Caco-2 (cell line): ENCODE measurements around the gene KDM6B. TPM values are rescaled to one million over a fixed set of nuclear protein-coding genes. Genes with fewer than 3 reads are reported as not detected.

Experiments used
- BruUV-seq: library from RNA; stranded (reverse); fragments of 400-500 nt; replicated peaks from 2 replicates; lab custom pipeline; 2021; lab: Mats Ljungman, UMichigan
- CTCF ChIA-PET: fragments of 300-600 bp; sonication (Branson Sonifier 250); formaldehyde crosslinking; loops from one replicate; lab custom pipeline; 2022; ENCODE audit warnings: antibody characterized with exemption; lab: Charles Lee
- POLR2A ChIA-PET: fragments of 300-600 bp; sonication (Branson Sonifier 250); formaldehyde crosslinking; loops from one replicate; lab custom pipeline; 2022; ENCODE audit warnings: antibody characterized with exemption; lab: Charles Lee
- DNase-seq, 2 experiments: peaks; one replicate each; pipeline versions ENCODE4 v3.0.0 to v3.0.0-alpha.2; 2020 to 2022
- H3K27me3 ChIP-seq: replicated peaks from 2 replicates; pipeline ENCODE4 v1.6.0; 2011; ENCODE audit warnings: low read length; ENCODE audit not compliant: control insufficient read depth, insufficient read depth
- H3K36me3 ChIP-seq: 2 replicates; pipeline ENCODE4 v1.5.1; 2011; ENCODE audit warnings: low read length; ENCODE audit not compliant: control insufficient read depth, insufficient read depth
- H3K4me1 ChIP-seq: fragments of 250-450 bp; sonication (Bioruptor Pico); 2 replicates; pipeline ENCODE4 v1.5.1; 2020; ENCODE audit warnings: mild to moderate bottlenecking
- H3K4me3 ChIP-seq: 2 replicates; pipeline ENCODE4 v1.5.1; 2011; ENCODE audit warnings: low read depth, mild to moderate bottlenecking, control low read depth, low read length
- H3K9me3 ChIP-seq: fragments of 250-450 bp; sonication (Bioruptor Pico); 2 replicates; pipeline ENCODE4 v1.5.1; 2020; ENCODE audit warnings: mild to moderate bottlenecking, moderate library complexity
- H3K27ac Mint-ChIP-seq: one replicate; pipeline ENCODE4 v1.8.0; 2022; ENCODE audit warnings: mixed read lengths; ENCODE audit not compliant: unreplicated experiment
- H3K27me3 Mint-ChIP-seq: one replicate; pipeline ENCODE4 v1.8.0; 2022; ENCODE audit warnings: mixed read lengths; ENCODE audit not compliant: insufficient read depth, unreplicated experiment
- H3K36me3 Mint-ChIP-seq: one replicate; pipeline ENCODE4 v1.8.0; 2022; ENCODE audit warnings: mild to moderate bottlenecking, mixed read lengths; ENCODE audit not compliant: insufficient read depth, unreplicated experiment
- H3K4me1 Mint-ChIP-seq: one replicate; pipeline ENCODE4 v1.8.0; 2022; ENCODE audit warnings: low read depth, mixed read lengths; ENCODE audit not compliant: unreplicated experiment
- H3K4me3 Mint-ChIP-seq: one replicate; pipeline ENCODE4 v1.8.0; 2022; ENCODE audit warnings: mild to moderate bottlenecking, moderate library complexity, mixed read lengths; ENCODE audit not compliant: unreplicated experiment
- H3K9me3 Mint-ChIP-seq: one replicate; pipeline ENCODE4 v1.8.0; 2022; ENCODE audit warnings: mixed read lengths; ENCODE audit not compliant: unreplicated experiment
- intact Hi-C: fragments of 100-400 bp; cut with micrococcal nuclease; formaldehyde crosslinking; loops from one replicate; pipeline ENCODE4 v1.10.0; 2022; ENCODE audit not compliant: unreplicated experiment
- total RNA-seq: library from RNA; stranded (reverse); gene quantifications from 2 replicates; pipeline ENCODE4 v1.2.3, GENCODE V29; 2022
- TF ChIP-seq, protein P1 (sequence below), 2 experiments: fragments of 200-600 bp in 1 of 2; IDR thresholded peaks; 1 replicate in 1 of 2; 2 replicates in 1 of 2; pipeline versions ENCODE4 v1.5.1 to v1.8.0; 2011 to 2022; ENCODE audit warnings: antibody characterized with exemption in 1 of 2, control low read depth in 1 of 2, inconsistent platforms in 1 of 2, low read depth in 1 of 2, low read length in 1 of 2, mild to moderate bottlenecking in 1 of 2, moderate library complexity in 1 of 2; ENCODE audit not compliant: insufficient read depth in 1 of 2, severe bottlenecking in 1 of 2, unreplicated experiment in 1 of 2

KDM6B gene
- total RNA-seq, 1 experiment from 2014 or later = 27.9 TPM

DNA sequence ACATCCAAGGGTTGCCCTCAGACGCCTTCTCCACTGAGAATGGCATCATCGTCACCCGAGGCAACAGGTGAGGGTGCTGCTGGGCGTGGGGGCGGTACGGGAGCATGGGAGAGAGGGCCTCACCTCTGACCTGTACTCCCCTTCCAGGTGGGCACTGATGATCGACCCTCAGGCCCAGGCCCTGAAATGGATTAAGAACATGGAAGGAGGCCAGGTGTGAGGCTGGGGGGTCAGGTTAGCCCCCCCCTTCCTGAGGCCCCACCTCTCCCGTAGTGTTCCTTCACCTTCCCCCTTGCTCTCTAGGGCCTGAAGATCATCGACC lies 16.4 kb upstream of the KDM6B start:
- no peak for DNase-seq
- intact Hi-C loops = loop anchor here (1.0 kb wide), 1 partner anchor 70 kb away; no protein-coding TSS in a partner anchor
- no peak overlapping the region for H3K27ac Mint-ChIP-seq
- peaks cover 15% of the 10 kb centered on the region for H3K4me1 ChIP-seq
- no peak overlapping the region for H3K4me3 Mint-ChIP-seq
- no peaks in the 10 kb centered on the region for H3K27me3 ChIP-seq
- no peaks in the 10 kb centered on the region for H3K36me3 Mint-ChIP-seq
- peaks cover 16% of the 10 kb centered on the region for H3K4me1 Mint-ChIP-seq
- TF ChIP-seq, protein P1, sequence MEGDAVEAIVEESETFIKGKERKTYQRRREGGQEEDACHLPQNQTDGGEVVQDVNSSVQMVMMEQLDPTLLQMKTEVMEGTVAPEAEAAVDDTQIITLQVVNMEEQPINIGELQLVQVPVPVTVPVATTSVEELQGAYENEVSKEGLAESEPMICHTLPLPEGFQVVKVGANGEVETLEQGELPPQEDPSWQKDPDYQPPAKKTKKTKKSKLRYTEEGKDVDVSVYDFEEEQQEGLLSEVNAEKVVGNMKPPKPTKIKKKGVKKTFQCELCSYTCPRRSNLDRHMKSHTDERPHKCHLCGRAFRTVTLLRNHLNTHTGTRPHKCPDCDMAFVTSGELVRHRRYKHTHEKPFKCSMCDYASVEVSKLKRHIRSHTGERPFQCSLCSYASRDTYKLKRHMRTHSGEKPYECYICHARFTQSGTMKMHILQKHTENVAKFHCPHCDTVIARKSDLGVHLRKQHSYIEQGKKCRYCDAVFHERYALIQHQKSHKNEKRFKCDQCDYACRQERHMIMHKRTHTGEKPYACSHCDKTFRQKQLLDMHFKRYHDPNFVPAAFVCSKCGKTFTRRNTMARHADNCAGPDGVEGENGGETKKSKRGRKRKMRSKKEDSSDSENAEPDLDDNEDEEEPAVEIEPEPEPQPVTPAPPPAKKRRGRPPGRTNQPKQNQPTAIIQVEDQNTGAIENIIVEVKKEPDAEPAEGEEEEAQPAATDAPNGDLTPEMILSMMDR (IDR thresholded peaks at IDR 0.05; ENCODE audit: insufficient read depth in 1 of 2, low read depth in 1 of 2, low read length in 1 of 2, severe bottlenecking in 1 of 2, unreplicated experiment in 1 of 2) = no peak
- H3K27me3 Mint-ChIP-seq = no peaks in the 10 kb centered on the region
- no peaks in the 10 kb centered on the region for H3K9me3 ChIP-seq
- no TSS peak for BruUV-seq
- ChIA-PET CTCF (interaction anchor here (1.4 kb wide), 1 partner anchor 39 kb away, joined by 8 read pairs; the partner anchor contains the start of gene NAA38), POLR2A (no interaction called here)
- H3K9me3 Mint-ChIP-seq = no peaks in the 10 kb centered on the region
- H3K36me3 ChIP-seq = no peaks in the 10 kb centered on the region
- H3K4me3 ChIP-seq = no peak overlapping the region

DNA sequence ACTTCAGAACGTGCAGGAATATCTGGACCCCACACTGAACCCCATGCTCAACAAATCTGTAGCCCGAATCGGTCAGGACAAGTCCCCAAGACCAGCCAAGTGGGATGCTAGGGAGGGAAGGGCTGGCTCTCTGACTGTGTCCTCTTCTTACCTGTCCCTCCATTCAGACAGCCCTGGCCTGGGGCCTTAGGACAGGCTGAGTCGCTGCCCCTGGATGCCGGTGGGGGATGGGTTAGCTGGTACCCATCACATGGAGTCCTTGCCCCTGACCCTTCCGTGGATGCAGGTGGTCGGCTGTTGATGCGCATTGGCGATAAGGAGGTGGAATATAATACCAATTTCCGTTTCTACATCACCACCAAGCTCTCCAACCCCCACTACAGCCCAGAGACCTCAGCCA lies 16.0 kb upstream of the KDM6B start:
- Mint-ChIP-seq H3K4me1 (peaks cover 16% of the 10 kb centered on the region), H3K36me3 (no peaks in the 10 kb centered on the region), H3K9me3 (no peaks in the 10 kb centered on the region), H3K27me3 (no peaks in the 10 kb centered on the region), H3K4me3 (no peak overlapping the region), H3K27ac (no peak overlapping the region)
- no peak for DNase-seq
- BruUV-seq = no TSS peak
- intact Hi-C loops = no loop called here
- H3K4me3 ChIP-seq = no peak overlapping the region
- TF ChIP-seq, protein P1 (IDR thresholded peaks at IDR 0.05; ENCODE audit: insufficient read depth in 1 of 2, low read depth in 1 of 2, low read length in 1 of 2, severe bottlenecking in 1 of 2, unreplicated experiment in 1 of 2) = no peak
- CTCF ChIA-PET = no interaction called here
- no peaks in the 10 kb centered on the region for H3K27me3 ChIP-seq
- POLR2A ChIA-PET = no interaction called here
- H3K36me3 ChIP-seq = no peaks in the 10 kb centered on the region
- H3K9me3 ChIP-seq = no peaks in the 10 kb centered on the region
- peaks cover 15% of the 10 kb centered on the region for H3K4me1 ChIP-seq

DNA sequence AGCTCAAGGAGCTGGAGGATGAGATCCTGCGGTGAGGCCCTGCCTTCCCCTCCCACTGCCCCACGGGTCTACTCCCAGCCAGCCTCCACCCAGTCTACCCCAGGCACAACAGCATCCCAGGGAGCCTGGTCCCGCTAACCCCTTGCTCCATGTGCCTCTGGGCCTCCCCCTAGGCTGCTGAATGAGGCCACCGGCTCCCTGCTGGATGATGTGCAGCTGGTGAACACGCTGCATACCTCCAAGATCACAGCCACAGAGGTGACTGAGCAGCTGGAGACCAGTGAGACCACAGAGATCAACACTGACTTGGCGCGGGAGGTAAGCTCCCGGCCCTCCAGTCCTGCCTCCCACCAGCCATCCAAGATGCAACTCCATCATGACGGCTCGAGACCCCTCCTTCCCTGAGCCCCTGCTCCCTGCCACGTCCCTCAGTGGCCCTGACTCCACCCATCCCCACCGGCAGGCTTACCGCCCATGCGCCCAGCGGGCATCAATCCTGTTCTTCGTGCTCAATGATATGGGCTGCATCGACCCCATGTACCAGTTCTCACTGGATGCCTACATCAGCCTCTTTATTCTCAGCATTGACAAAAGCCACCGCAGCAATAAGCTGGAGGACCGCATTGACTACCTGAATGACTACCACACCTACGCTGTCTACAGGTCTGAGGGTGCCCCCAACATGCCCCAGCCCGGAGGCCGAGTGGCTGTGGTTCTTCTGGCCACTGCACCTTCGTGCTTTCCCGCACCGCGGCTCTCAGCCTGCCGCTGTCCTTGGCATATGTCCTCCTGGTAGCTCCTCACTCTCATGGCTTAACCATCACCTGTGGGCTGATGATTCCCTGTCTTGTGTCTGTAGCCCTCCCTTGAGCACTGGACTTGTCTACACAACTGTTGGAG lies 15.0 kb upstream of the KDM6B start:
- CTCF ChIA-PET = no interaction called here
- intact Hi-C loops = no loop called here
- BruUV-seq = no TSS peak
- H3K4me3 Mint-ChIP-seq = no peak overlapping the region
- Histone ChIP-seq H3K27me3 (no peaks in the 10 kb centered on the region), H3K9me3 (no peaks in the 10 kb centered on the region), H3K4me1 (peaks cover 15% of the 10 kb centered on the region), H3K36me3 (no peaks in the 10 kb centered on the region), H3K4me3 (no peak overlapping the region)
- POLR2A ChIA-PET = no interaction called here
- H3K9me3 Mint-ChIP-seq = no peaks in the 10 kb centered on the region
- TF ChIP-seq, protein P1 (IDR thresholded peaks at IDR 0.05; ENCODE audit: insufficient read depth in 1 of 2, low read depth in 1 of 2, low read length in 1 of 2, severe bottlenecking in 1 of 2, unreplicated experiment in 1 of 2) = no peak
- no peaks in the 10 kb centered on the region for H3K27me3 Mint-ChIP-seq
- H3K36me3 Mint-ChIP-seq = no peaks in the 10 kb centered on the region
- H3K27ac Mint-ChIP-seq = peak overlapping the region; percentile 29
- DNase-seq = no peak
- peaks cover 16% of the 10 kb centered on the region for H3K4me1 Mint-ChIP-seq
